Activated CD4-positive, alpha-beta T cell treated with anti-CD3 and anti-CD28 coated beads, Interleukin-2, amount 10 ng/mL, durations not matched to agents 24 days and 14 days (primary cell): ENCODE results near the gene ZFP90. TPM values are rescaled to one million over a fixed set of nuclear protein-coding genes. Genes with fewer than 3 reads are reported as not detected.

Experiments
- DNase-seq: peaks from one replicate; pipeline ENCODE4 v3.0.0; 2022
- H3K27ac Mint-ChIP-seq: one replicate; pipeline ENCODE4 v1.8.0; 2022; ENCODE audit warnings: mild to moderate bottlenecking, mixed read lengths
- H3K27me3 Mint-ChIP-seq: one replicate; pipeline ENCODE4 v1.8.0; 2022; ENCODE audit warnings: mixed read lengths
- H3K36me3 Mint-ChIP-seq: one replicate; pipeline ENCODE4 v1.8.0; 2022; ENCODE audit warnings: low read depth, mild to moderate bottlenecking, mixed read lengths
- H3K4me1 Mint-ChIP-seq: one replicate; pipeline ENCODE4 v1.8.0; 2021; ENCODE audit warnings: mixed read lengths
- H3K4me3 Mint-ChIP-seq: one replicate; pipeline ENCODE4 v1.8.0; 2022; ENCODE audit warnings: mild to moderate bottlenecking, moderate library complexity, mixed read lengths
- H3K9me3 Mint-ChIP-seq: one replicate; pipeline ENCODE4 v1.8.0; 2021; ENCODE audit warnings: mixed read lengths
- intact Hi-C: fragments of 100-400 bp; cut with micrococcal nuclease; formaldehyde crosslinking; loops from one replicate; pipeline ENCODE4 v1.15.1; 2023
- total RNA-seq: library from RNA; stranded (reverse); gene quantifications from 2 replicates; pipeline ENCODE4 v1.2.3, GENCODE V29; 2022

The ZFP90 gene
- total RNA-seq, 1 donor from 2014 or later: 20.2 TPM

DNA sequence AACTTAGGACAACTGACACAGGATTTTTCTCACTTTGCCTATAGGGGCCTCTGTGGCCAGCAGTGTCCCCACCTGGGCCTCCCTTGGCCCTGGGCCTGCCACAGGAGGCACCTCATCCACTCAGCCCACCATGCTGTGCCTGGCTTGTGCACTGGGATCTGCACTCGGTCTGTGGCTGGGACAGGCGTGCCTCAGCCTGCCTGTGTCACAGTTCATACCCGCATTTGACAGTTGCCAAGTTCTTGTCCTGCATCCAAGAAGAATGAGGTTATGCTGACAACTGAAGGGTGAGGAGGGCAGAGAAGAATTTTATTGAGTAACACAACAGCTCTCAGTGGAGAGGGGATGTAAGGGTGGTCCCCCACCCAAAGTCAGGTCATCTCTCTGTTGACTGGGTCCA lies 36.0 kb downstream of the ZFP90 start:
- no peaks in the 10 kb centered on the region for H3K4me1 Mint-ChIP-seq
- intact Hi-C loops: no loop called here
- H3K4me3 Mint-ChIP-seq: no peak overlapping the region
- peaks cover 33% of the 10 kb centered on the region for H3K9me3 Mint-ChIP-seq
- peaks cover 29% of the 10 kb centered on the region for H3K36me3 Mint-ChIP-seq
- H3K27ac Mint-ChIP-seq: no peak overlapping the region
- no peaks in the 10 kb centered on the region for H3K27me3 Mint-ChIP-seq
- DNase-seq: no peak

DNA sequence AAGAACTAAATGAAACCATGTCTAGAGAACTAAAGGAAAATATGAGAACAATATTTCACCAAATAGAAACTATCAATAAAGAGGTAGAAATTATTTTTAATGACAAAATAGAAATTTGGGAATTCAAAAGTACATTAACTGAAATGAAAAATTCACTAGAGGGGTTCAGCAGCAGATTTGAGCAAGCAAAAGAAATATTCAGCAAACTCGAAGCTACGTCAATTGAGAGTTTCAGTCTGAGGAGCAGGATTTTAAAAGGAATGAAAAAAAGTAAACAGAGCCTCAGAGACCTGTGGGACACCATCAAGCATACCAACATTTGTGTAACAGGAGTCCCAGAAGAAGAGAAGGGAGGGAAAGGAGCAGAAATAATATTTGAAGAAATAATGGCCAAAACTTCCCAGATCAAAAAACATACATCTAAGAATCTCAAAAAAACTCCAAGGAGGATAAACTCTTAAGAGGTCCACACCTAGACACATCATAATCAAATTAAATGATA lies 38.3 kb downstream of the ZFP90 start:
- Mint-ChIP-seq H3K27me3 (no peaks in the 10 kb centered on the region), H3K36me3 (peaks cover 15% of the 10 kb centered on the region), H3K4me1 (no peaks in the 10 kb centered on the region), H3K4me3 (no peak overlapping the region), H3K9me3 (peaks cover 18% of the 10 kb centered on the region), H3K27ac (no peak overlapping the region)
- intact Hi-C loops: no loop called here
- DNase-seq: no peak

- intact Hi-C loops: loop anchor here (5.0 kb wide), 1 partner anchor 63 kb away; no protein-coding TSS in a partner anchor
- Mint-ChIP-seq H3K4me1 (peaks cover 2% of the 10 kb centered on the region), H3K36me3 (peaks cover 2% of the 10 kb centered on the region), H3K4me3 (peak overlapping the region; percentile 44), H3K9me3 (peaks cover 11% of the 10 kb centered on the region), H3K27me3 (no peaks in the 10 kb centered on the region), H3K27ac (no peak overlapping the region)
- peak; percentile 84 for DNase-seq
These were observed 51.3 kb downstream of the ZFP90 start for GRCh38 chr16:68590201-68590994.

GRCh38 chr16:68592466-68593337 lies 53.6 kb downstream of the ZFP90 start:
- Mint-ChIP-seq H3K4me1 (peaks cover 2% of the 10 kb centered on the region), H3K4me3 (no peak overlapping the region), H3K9me3 (peaks cover 11% of the 10 kb centered on the region), H3K27me3 (no peaks in the 10 kb centered on the region), H3K27ac (no peak overlapping the region), H3K36me3 (peaks cover 2% of the 10 kb centered on the region)
- intact Hi-C loops: loop anchor here (5.0 kb wide), 1 partner anchor 65 kb away; no protein-coding TSS in a partner anchor
- DNase-seq: peak; percentile 61

DNA sequence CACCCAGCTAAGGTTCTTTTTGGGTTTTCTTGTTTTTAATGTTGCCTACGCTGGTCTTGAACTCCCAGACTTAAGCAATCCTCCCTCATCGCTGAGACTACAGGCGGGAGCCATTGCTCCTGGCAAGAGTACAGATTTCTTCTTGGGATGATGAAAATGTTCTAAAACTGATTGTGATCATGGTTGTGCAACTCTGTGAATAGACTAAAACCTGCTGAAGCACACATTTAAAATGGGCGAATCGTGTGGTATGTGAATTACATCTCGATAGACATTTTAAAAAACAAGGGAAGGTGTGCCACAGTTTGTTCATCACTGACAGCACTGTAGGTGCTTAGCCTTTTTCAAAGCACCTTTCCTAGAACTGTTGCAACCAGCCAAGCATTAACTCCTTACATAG lies 57.2 kb downstream of the ZFP90 start:
- no peak for DNase-seq
- Mint-ChIP-seq H3K4me3 (no peak overlapping the region), H3K27me3 (no peaks in the 10 kb centered on the region), H3K9me3 (peaks cover 7% of the 10 kb centered on the region), H3K36me3 (no peaks in the 10 kb centered on the region), H3K27ac (no peak overlapping the region), H3K4me1 (no peaks in the 10 kb centered on the region)
- intact Hi-C loops: no loop called here

GRCh38 chr16:68599586-68599985 lies 60.5 kb downstream of the ZFP90 start:
- no peaks in the 10 kb centered on the region for H3K4me1 Mint-ChIP-seq
- H3K27ac Mint-ChIP-seq: no peak overlapping the region
- intact Hi-C loops: no loop called here

DNA sequence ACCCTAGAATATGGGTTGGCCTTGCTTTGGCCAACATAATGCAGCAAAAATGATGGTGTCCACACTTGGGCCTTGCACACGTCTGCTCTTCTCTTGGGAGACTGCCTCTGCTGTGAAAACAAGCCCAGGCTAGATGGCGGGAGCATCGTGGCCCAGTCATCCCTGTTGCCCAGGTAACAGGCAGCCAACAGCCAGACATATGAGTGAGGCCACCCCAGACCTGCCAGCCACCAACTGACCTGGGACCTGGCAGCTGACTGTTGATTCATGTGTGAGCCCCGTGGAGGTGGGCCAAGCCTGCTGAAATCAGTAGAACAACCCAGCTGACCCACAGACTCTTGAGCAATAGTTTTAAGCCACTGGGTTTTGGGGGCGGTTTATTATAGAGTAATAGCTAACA lies 66.7 kb downstream of the ZFP90 start:
- Mint-ChIP-seq H3K36me3 (no peaks in the 10 kb centered on the region), H3K4me3 (no peak overlapping the region), H3K4me1 (no peaks in the 10 kb centered on the region), H3K27ac (no peak overlapping the region), H3K27me3 (no peaks in the 10 kb centered on the region), H3K9me3 (peaks cover 4% of the 10 kb centered on the region)
- intact Hi-C loops: no loop called here
- DNase-seq: no peak

More at GRCh38 chr16:68599586-68599985, 60.5 kb downstream of the ZFP90 start:
- no peaks in the 10 kb centered on the region for H3K9me3 Mint-ChIP-seq
- DNase-seq: no peak
- H3K36me3 Mint-ChIP-seq: no peaks in the 10 kb centered on the region
- no peaks in the 10 kb centered on the region for H3K27me3 Mint-ChIP-seq
- H3K4me3 Mint-ChIP-seq: no peak overlapping the region

DNA sequence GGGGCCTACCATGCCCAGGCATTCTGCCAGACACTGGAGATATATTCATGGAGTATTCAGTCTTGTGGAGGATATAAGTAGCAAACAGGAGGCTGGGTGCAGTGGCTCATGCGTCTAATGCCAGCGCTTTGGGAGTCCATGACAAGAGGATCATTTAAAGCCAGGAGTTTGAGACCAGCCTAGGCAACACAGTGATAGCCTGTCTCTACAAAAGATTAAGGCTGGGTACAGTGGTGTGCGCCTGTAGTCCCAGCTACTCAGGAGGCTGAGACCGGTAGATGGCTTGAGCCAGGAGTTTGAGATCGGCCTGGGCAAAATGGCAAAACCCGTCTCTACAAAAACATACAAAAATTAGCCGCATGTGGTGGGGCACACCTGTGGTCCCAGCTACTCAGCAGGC lies 68.4 kb downstream of the ZFP90 start:
- Mint-ChIP-seq H3K9me3 (peaks cover 5% of the 10 kb centered on the region), H3K4me1 (no peaks in the 10 kb centered on the region), H3K27me3 (no peaks in the 10 kb centered on the region), H3K4me3 (no peak overlapping the region), H3K36me3 (no peaks in the 10 kb centered on the region), H3K27ac (no peak overlapping the region)
- intact Hi-C loops: no loop called here
- no peak for DNase-seq

- intact Hi-C loops: no loop called here
- no peaks in the 10 kb centered on the region for H3K27me3 Mint-ChIP-seq
- no peak overlapping the region for H3K27ac Mint-ChIP-seq
- DNase-seq: no peak
- H3K4me1 Mint-ChIP-seq: no peaks in the 10 kb centered on the region
- H3K4me3 Mint-ChIP-seq: no peak overlapping the region
- no peaks in the 10 kb centered on the region for H3K36me3 Mint-ChIP-seq
- H3K9me3 Mint-ChIP-seq: peaks cover 7% of the 10 kb centered on the region
These were observed 69.2 kb downstream of the ZFP90 start for GRCh38 chr16:68608330-68608729.

DNA sequence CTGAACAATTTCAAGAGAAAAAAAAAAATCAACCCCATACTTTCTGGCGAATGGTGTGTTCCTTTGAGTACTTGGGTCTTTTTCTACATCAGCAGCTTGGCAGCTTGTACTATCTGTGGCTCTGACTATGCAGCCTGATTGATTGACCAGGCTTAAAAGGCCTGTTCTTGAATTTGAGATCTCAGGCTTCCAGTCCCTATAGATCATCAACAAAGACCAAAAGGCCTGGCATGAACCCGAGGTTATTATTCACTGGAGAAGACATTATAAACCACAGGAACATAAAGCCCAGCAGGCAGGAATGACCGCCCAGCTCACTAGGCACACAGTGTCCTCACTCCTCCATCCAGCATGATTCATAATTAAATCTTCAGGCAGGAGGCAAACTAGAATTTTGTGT lies 73.9 kb downstream of the ZFP90 start:
- Mint-ChIP-seq H3K4me3 (no peak overlapping the region), H3K27me3 (no peaks in the 10 kb centered on the region), H3K4me1 (no peaks in the 10 kb centered on the region), H3K36me3 (no peaks in the 10 kb centered on the region), H3K27ac (no peak overlapping the region), H3K9me3 (peaks cover 10% of the 10 kb centered on the region)
- intact Hi-C loops: no loop called here
- no peak for DNase-seq

DNA sequence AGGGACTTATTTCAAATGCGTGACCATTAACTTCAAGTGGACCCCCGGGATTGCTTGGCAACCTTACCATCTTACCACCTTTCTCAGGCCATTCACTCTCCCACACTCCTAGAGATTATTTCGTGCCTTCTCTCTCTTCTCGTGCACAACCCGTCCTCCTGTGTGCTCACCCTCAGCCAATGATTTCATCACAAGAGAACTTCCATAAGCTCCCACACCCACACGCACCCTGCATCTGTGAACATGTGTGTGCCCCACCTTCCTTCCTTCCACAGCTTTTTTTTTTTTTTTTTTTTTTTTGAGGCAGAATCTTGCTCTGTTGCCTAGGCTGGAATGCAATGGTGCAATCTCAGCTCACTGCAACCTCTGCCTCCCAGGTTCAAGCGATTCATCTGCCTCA lies 78.6 kb downstream of the ZFP90 start:
- DNase-seq: no peak
- Mint-ChIP-seq H3K4me3 (no peak overlapping the region), H3K9me3 (peaks cover 10% of the 10 kb centered on the region), H3K4me1 (no peaks in the 10 kb centered on the region), H3K27ac (no peak overlapping the region), H3K36me3 (no peaks in the 10 kb centered on the region), H3K27me3 (no peaks in the 10 kb centered on the region)
- intact Hi-C loops: no loop called here
